Peyer's patch (tissue), 4 donors: ENCODE measurements around the gene NFE2L1. TPM values are rescaled to one million over a fixed set of nuclear protein-coding genes. Genes with fewer than 3 reads are reported as not detected.
A peak's percentile ranks its signal among the peaks of the same experiment; 100 is the strongest.

Source experiments
- DNase-seq, 3 donors: peaks; one replicate each; pipeline ENCODE4 v3.0.0-alpha.2; 2017 to 2019
- H3K27ac ChIP-seq, 4 donors: fragments of 200-600 bp; sonication (generic); one replicate each; pipeline ENCODE4 v1.5.1; 2016 to 2019
- H3K27me3 ChIP-seq, 2 donors: fragments of 200-600 bp; sonication (generic); one replicate each; pipeline ENCODE4 v1.5.1; 2019
- H3K36me3 ChIP-seq, 3 donors: fragments of 200-600 bp; sonication (generic); one replicate each; pipeline ENCODE4 v1.5.1; 2016 to 2019
- H3K4me1 ChIP-seq, 4 donors: fragments of 200-600 bp; sonication (generic); one replicate each; pipeline ENCODE4 v1.5.1; 2016 to 2019
- H3K4me3 ChIP-seq, 4 donors: fragments of 200-600 bp; sonication (generic); 1 replicate in 3 of 4; 2 replicates in 1 of 4; pipeline ENCODE4 v1.5.1; 2016 to 2019; ENCODE audit warnings: mild to moderate bottlenecking in 1 of 4
- H3K9me3 ChIP-seq, 4 donors: fragments of 200-600 bp; sonication (generic); one replicate each; pipeline ENCODE4 v1.5.1; 2016 to 2019; ENCODE audit warnings: mild to moderate bottlenecking in 1 of 4
- CTCF ChIP-seq, 6 experiments: fragments of 450-650 bp in 4 of 6; fragments of 200-600 bp in 2 of 6; sonication (generic) in 1 of 6; IDR thresholded peaks; one replicate each; pipeline ENCODE4 v1.5.1; 2017 to 2019; ENCODE audit warnings: antibody characterized with exemption in 6 of 6, mild to moderate bottlenecking in 3 of 6, moderate library complexity in 1 of 6
- POLR2A ChIP-seq, 2 donors: fragments of 450-650 bp; IDR thresholded peaks; one replicate each; pipeline ENCODE4 v1.5.1; 2017; ENCODE audit warnings: antibody characterized with exemption in 2 of 2, mild to moderate bottlenecking in 2 of 2, moderate library complexity in 2 of 2
- total RNA-seq, 4 donors: library from RNA; depleted of rRNA; stranded (reverse); fragments of >200 nt; gene quantifications; one replicate each; pipeline ENCODE4 v1.1.0, GENCODE V29; 2016

The NFE2L1 gene
- total RNA-seq, 4 donors from 2014 or later, result 89.1 to 228 (median 217) TPM

- TF ChIP-seq CTCF (IDR thresholded peaks at IDR 0.05), result no peak
- no peak for TF ChIP-seq POLR2A (IDR thresholded peaks at IDR 0.05)
- no peak overlapping the region for H3K27ac ChIP-seq
- no peaks in the 10 kb centered on the region for H3K9me3 ChIP-seq
- no peak for DNase-seq
- H3K4me3 ChIP-seq, result no peak overlapping the region
- no peaks in the 10 kb centered on the region for H3K36me3 ChIP-seq
- H3K4me1 ChIP-seq, result peaks cover 3 to 36% (median 18%) of the 10 kb centered on the region in 4 donors
- H3K27me3 ChIP-seq, result peaks cover 0 to 11% of the 10 kb centered on the region in 2 donors
Measured at GRCh38 chr17:48021934-48022333, 26.2 kb upstream of the NFE2L1 start.

DNA sequence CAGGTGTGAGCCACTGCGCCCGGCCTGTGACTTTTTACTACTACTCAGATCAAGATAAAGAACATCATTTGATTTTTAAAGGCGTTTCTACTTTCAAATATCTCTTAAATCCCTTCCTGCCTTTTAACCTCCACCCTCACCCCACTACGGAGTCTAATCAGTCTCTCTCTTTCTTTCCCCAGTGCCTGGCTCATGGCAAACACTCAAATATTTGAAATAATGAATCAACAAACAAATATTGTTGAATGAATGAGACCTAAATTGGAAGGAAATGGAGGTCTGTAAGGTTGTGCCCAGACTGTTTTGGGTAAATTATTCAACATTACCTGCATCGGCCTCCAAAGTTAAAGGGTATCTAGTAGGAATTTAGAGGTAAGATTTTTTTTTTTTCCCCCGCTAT is 25.3 kb upstream of the NFE2L1 start:
- Histone ChIP-seq H3K27ac (no peak overlapping the region), H3K4me3 (peak overlapping the region in 1 of 4 donors; percentile 60)
- no peak for TF ChIP-seq CTCF (IDR thresholded peaks at IDR 0.05)
- no peak for TF ChIP-seq POLR2A (IDR thresholded peaks at IDR 0.05)

GRCh38 chr17:48023400-48024148 is 24.6 kb upstream of the NFE2L1 start:
- DNase-seq, result peak; percentile 59 to 82 (median 81)
- no peaks in the 10 kb centered on the region for H3K9me3 ChIP-seq
- H3K27ac ChIP-seq, result peak overlapping the region in 2 of 4 donors; percentile 63 to 79
- peaks cover 0 to 11% of the 10 kb centered on the region in 2 donors for H3K27me3 ChIP-seq
- no peaks in the 10 kb centered on the region for H3K36me3 ChIP-seq
- H3K4me3 ChIP-seq, result peak overlapping the region; percentile 20 to 60 (median 52)
- no peak for TF ChIP-seq POLR2A (IDR thresholded peaks at IDR 0.05)
- peak in 4 of 6 experiments; percentile 25 to 36 (median 30) for TF ChIP-seq CTCF (IDR thresholded peaks at IDR 0.05)
- H3K4me1 ChIP-seq, result peaks cover 3 to 37% (median 14%) of the 10 kb centered on the region in 4 donors

More for the DNA sequence above, 25.3 kb upstream of the NFE2L1 start:
- peaks cover 0 to 11% of the 10 kb centered on the region in 2 donors for H3K27me3 ChIP-seq
- H3K36me3 ChIP-seq, result no peaks in the 10 kb centered on the region
- H3K4me1 ChIP-seq, result peaks cover 3 to 37% (median 15%) of the 10 kb centered on the region in 4 donors
- H3K9me3 ChIP-seq, result no peaks in the 10 kb centered on the region
- no peak for DNase-seq

DNA sequence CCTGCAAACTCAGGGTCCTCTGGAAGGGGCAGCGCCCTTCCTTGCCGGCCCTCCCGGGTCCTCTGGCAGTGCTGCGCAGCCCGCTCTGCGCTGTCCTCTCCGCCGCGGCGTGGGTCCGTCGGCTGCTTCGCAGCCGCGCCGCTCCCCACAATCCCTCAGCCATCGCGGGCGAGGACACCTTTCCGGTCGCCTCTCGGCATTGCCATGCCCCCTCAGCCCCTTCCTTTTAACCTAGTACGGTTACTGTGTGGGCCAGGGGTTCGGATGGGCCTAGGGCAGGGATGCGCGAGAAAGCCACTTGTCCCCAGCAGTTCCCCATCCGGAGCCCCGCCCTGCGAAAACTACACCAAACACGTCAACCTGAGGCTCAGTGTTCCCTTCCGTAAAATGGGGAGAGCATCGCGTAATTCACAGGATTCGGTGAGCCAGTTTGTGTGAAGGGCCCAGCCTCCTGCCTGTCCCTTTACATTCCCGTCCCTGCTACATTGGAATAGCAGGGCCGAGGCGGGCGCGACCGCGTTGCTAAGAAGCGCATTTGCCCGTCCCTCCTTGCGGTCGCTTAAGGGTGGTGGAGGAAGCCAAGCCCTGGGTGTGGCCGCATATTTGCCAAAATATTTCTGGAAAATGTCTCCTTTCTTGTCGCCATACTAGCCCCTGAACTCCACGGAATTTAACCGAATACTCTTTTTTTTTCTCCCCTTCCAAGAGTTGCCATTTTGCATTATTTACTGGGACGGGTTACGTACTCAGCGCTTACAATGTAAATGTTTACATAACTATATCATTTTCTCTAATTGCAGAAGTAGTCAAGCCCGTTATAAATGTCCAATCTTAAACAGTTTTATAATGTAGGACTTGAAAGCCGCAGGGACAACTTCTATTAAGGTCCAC is 23.8 kb upstream of the NFE2L1 start:
- Histone ChIP-seq H3K27ac (peak overlapping the region in 2 of 4 donors; percentile 63 to 79), H3K4me3 (peak overlapping the region; percentile 20 to 60 (median 52)), H3K9me3 (no peaks in the 10 kb centered on the region), H3K27me3 (peaks cover 0 to 11% of the 10 kb centered on the region in 2 donors), H3K4me1 (peaks cover 3 to 37% (median 14%) of the 10 kb centered on the region in 4 donors), H3K36me3 (no peaks in the 10 kb centered on the region)
- TF ChIP-seq POLR2A (IDR thresholded peaks at IDR 0.05) (no peak), CTCF (IDR thresholded peaks at IDR 0.05) (no peak)
- peak in 2 of 3 donors; percentile 70 to 71 for DNase-seq

DNA sequence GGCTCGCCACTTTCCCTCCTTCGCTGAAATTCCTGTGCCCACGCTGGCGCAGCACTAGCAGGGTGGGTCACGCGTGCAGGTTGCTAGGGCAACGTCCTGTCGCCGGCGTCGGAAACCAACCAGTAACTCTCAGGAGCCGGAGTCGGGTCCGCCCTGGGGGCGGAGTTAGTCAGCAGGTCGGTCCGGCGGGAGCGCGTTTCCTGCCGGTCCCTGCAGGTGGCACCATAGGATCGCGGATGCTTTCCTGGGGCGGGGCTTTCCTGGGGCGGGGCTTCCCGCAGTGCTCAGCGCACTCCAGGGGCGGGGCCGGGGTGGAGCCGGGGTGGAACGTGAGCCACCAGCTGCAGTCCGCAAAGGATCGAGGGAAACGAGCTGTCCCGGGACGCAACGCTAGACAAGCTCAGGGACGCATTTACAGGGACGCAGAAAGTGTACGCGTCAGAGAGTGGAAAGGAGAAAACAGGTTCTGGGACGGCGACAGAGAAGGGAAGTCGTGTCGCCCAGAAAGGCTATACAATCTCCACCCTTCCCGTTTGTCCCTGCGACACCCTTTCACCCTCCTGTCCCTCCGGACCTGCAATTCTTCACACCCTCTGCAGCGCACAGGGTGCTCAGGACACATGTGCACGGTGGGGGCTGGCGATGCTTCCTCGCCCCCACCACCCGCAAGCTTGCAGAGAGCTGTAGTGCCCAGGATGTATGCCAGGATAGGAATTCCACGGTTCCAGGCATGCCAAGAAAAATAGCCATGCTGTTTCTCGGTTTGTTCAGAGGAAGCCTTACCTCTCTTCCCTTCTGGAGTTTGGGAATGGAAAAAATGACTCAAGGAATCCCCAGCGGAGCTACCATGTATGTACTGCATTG is 22.9 kb upstream of the NFE2L1 start:
- Histone ChIP-seq H3K27me3 (peaks cover 0 to 11% of the 10 kb centered on the region in 2 donors), H3K36me3 (no peaks in the 10 kb centered on the region), H3K27ac (peak overlapping the region in 3 of 4 donors; percentile 63 to 79 (median 65)), H3K9me3 (no peaks in the 10 kb centered on the region), H3K4me1 (peaks cover 3 to 37% (median 14%) of the 10 kb centered on the region in 4 donors), H3K4me3 (peak overlapping the region; percentile 28 to 60 (median 52))
- peak; percentile 97 to 99 (median 99) for DNase-seq
- TF ChIP-seq POLR2A (IDR thresholded peaks at IDR 0.05), result peak in 1 of 2 donors; percentile 30
- peak; percentile 51 to 93 (median 89) for TF ChIP-seq CTCF (IDR thresholded peaks at IDR 0.05)
